ENCODE data around the gene NPB.

The NPB gene

DNA sequence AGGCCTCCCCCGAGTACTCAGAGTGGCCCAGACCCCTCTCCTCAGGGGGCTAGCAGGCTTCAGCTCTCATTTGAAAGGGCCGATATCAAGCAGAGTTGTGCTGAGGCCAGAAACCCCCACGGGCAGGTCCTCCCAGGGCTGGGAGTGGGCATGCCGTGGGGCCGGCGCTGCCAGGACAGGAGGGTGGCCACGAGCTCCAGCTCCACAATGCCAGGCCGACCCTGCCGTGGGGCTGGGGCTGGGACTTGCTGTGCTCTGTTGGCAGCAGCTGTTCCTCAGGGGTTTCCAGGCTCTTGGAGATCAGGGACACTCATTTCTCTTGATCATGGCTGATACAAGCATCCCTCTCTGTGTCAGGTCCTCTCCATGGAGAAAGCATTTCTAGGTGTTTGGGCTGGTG is 3.2 kb upstream of the NPB start:
- no peak for DNase-seq (ENCODE audit: low read depth)

DNA sequence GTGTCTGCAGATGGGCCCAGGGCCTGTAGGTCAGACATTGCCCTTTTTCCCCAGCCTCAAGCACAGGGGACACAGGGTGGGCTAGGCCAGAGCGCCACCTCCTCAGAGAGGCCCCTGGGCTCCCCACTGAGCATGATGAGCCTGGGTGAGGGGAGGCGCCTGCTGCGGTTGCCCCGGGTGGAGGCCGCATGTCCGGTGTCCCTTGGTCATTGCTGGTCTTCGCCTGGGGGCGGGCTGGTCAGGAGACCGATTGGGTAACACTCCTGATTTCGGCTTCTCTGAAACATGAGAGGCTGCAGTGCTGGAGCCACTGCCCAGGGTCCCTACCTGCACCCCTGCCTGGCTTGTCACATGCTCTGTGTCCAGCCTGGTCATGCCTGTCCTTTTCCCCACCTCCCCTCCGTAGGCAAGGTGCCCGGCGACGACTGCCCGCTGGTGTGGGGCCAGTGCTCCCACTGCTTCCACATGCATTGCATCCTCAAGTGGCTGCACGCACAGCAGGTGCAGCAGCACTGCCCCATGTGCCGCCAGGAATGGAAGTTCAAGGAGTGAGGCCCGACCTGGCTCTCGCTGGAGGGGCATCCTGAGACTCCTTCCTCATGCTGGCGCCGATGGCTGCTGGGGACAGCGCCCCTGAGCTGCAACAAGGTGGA is 2.4 kb upstream of the NPB start:
- DNase-seq (ENCODE audit: low read depth) = no peak

DNA sequence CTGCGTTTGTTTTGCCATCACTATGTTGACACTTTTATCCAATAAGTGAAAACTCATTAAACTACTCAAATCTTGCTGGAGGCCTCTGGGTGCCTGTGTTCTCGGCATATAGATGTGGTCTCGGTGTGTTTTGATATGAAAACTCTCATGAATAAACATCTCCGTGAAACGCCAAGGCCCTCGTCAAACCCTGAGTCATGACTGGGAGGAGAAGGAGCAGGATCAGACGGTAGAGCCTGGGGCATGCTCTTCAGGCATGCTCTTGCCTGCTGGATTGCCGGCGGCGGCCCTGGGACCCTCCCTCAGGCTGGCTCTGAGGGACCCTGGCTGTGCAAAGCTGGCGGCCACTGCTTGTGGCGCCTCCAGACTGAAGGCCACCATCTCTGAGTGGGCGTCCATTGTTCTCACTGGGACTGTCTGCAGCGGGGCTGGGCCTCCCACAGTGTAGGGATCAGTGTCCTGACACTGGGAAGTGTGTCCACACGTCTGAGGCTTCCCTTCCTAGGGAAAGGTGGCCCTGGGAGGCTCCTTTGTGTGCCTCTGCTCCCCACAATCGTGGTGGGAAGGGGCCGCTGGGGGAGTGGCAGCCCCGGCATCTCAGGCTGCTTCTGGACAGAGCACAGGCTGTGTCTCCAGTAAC is 1.7 kb upstream of the NPB start:
- DNase-seq (ENCODE audit: low read depth) = no peak

DNA sequence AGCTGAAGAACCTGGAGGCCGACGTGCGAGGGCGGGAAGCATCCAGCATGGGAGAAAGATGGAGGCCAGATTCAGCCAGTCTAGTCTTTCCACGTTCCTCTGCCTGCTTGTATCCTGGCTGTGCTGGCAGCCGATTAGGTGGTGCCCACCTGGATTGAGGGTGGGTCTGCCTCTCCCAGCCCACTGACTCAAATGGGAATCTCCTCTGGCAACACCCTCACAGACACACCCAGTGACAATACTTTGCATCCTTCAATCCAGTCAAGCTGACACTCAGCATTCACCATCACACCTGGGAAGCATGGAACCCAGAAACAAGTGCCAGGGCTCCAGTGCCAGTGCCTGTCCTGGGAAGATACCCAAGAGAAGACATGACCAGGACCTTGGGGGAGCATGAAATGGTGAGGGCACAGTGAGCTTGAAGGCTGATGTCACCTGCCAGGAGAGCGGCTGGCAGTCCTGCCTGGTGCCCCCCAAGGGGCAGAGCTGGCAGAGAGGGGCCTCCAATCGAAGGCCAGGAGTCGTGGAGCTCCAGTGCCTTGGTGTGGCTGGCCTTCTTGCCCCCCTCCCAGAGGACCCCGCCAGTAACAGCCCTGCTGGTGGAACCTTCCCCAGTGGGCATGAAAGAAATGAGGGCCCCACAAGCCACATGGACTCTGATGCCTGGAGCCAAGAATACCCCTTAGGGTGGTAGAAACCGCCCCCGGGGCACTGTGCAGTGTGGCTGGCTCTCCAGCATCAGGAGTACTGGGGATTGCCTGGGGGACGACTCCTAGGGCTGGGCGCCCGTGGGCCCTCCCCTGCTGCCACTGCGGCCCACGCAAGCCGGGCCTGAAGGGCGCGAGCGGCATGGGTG is 643 bp upstream of the NPB start:
- no peak for DNase-seq (ENCODE audit: low read depth)

DNA sequence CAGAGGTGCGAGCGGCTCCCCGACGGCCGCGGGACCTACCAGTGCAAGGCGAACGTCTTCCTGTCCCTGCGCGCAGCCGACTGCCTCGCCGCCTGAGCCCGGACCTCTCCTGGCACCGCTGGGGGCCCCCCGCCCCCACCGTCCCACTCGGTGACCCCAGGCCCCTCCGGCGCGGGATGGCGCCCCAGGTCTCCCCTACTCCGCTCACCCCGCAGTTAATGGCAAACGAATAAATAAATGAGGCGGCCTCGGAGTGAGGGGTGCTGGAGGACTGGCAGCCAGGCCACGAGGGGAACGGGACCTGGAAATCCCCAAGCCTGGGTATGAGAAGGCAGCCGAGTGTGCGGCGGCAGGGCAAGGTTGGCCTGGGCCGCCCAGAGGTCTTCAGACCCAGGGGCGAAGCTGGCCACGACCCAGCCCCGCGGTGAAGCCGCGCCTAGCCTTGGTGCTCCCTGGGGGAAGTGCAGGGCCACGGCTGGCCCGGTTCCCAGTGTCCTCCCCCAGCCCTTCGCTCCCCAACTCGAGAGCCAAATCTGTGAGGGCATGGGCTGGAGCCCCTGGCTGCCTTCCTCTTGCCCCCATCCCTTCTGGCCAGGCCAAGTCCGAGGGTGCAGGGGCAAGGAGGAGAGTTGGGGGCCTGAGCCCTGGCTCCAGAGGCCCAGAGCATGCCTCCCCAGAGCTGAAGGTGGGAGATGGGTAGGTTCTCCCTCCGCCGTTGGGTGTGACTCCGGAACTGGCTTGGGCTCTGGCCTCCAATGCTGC is 796 bp downstream of the NPB start:
- no peak for DNase-seq (ENCODE audit: low read depth)

DNA sequence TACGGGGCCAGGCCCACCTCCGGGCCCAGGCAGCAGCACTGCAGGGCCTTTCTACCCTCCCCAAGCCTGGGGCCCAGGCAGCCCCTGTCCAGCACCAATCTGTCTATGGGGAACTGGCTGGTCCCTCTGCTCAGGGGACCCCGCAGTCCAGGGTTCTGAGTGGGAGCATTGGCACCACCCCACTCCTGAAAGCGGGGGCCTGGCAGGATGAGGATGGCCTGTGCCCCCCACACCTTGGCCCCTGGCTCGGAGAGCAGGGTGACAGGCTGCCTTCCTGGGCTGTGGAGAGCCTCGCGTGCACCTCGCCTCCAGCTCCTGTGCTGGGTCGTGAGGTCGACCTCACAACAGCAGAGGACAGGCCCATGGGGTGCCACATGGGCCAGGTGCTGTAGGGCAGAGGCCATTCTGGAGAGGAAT is 1.4 kb downstream of the NPB start:
- DNase-seq (ENCODE audit: low read depth) = no peak

DNA sequence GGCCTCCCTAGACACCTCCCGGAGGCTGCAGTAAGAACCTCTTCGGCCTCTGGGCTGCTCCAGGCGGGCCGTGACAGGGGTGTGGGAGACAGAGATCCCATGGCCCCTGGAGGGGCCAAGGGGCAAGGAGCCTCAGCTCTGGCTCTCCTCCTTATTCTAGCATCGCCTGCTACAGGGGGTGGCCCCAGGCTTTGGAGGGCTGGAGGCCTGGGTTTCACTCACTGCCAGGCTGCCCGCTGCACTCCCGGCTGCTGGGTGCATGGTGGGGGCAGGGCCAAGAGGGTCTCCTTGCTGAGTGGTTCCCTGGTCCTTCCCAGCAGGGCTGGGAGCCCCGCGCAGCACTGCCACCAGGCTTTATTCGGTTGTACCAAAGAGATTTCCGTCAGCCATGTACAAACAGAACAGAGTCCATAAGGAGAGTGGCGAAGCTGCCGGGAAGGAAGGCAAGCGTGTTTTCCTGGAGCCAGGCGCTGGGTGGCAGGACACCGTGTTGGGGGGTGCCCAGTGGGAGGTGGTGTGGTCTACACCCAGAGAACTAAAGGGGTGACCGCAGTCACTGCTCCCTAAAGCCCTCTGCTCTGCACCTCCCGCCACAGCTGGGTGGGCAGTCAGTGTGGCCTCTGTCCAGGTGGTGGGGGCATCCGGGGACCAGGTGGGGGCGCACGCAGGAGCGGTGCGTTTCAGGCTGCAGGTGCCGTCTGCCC is 2.0 kb downstream of the NPB start:
- DNase-seq (ENCODE audit: low read depth) = no peak

DNA sequence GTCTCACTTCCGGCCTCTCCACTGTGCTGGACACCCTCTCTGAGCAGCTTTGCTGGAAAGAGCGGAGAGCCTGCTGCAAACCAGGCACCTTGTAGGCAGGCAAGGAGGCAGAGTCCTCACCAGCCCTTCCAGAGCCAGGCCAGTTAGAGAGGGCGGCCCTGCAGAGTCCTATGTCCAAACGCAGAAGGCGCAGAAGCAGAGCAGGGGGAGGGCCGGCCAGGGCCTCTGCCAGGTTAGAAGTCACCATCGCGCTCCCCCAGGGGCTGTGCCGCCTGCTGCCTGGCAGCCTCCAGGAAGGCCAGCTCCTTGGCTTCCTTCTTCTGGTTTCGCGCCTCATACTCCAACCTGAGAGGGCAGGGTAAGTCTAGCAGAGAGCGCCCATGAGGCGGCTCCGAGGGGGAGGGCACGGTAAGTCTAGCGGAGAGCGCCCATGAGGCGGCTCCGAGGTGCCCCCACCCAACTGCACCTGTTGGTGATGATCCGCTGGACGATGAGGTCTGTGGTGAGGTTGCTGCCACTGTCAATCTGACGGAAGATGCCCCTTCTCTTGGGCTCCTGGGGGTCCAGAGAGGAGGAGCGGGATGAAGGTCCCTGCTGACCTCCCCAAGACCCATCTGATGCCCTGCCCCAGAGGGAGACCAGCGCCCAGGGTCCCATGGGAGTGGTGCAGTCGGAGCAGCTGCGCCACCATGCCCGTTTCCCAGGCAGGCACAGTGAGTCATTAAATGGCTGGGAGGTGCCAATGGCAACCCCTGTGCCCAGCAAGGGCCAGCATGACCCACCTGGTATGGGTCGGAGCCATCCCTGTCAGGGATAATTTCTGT is 2.8 kb downstream of the NPB start:
- no peak for DNase-seq (ENCODE audit: low read depth)

DNA sequence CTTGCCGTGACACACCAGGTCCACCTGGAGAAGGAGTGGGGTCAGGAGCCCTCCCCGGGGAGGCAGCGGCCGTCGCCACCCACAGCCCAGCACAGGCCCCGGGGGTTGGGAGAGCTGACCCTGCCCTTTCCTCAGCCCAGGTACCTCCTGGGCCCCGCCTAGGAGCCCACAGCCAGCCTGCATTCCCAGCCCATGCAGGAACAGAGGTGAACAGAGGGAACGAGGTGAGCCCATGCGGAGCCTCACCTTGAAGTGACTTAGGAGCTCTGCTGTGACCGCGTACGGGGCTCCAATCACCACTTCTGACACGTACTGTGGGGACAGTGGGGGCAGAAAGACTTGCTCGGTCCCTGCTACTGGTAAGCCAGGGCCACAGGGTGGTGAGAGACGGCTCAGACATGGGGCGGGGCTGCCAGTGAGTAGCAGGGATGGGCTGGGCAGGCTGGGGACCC is 3.4 kb downstream of the NPB start:
- no peak for DNase-seq (ENCODE audit: low read depth)

DNA sequence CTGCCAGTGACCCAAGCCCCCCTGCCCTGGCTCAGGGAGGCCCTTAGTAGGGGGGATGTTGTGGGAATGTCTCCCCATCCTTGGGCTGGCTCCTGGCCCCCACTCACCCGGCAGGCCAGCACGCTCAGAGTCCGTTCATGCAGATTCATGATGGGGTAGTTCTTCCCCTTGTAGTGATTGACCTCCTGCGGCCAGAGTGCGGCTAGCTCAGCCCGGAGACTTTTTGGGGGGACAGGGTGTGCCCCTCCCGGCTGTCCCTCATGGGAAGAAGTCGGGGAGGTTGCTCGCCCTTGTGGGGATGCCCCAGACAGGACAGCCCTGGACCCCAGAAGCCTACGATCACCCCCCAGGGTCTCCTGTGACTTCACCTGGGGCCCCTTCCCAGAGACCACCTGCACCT is 4.0 kb downstream of the NPB start:
- DNase-seq (ENCODE audit: low read depth) = no peak

DNA sequence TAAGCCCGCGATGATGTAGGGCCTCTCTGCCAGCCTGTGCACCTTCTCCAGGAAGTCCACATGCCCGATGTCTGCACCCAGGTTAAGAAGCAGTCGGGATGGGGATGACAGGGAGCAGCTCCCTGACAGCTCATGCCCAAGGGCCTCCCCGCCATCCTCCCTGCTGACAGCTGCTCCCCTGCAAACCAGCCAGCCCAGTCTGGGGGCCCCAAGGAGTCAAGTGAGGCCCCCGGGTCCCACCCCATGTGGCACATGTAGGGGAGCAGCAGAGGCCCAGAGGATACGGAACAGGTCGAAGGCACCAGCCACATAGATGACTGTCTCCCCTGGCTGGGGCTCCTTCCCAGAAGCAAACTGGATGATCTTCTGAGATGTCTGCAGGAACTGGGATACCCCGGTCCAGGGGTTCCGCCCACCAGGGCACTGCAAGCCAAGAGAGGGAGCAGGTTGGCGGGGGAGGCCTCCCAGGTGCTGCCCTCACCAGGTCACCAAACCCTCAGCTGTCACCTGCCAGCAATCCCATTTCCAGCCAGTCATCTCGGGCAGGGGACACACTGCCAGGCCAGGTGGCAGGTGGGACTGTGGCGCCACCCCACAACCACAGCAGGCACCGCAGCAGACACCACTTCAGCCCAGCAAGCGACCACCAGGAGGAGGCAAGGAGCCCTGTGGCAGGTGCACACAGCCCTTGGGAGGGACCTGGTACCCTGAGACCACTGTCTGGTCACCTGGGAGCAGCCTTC is 4.6 kb downstream of the NPB start:
- DNase-seq (ENCODE audit: low read depth) = no peak

DNA sequence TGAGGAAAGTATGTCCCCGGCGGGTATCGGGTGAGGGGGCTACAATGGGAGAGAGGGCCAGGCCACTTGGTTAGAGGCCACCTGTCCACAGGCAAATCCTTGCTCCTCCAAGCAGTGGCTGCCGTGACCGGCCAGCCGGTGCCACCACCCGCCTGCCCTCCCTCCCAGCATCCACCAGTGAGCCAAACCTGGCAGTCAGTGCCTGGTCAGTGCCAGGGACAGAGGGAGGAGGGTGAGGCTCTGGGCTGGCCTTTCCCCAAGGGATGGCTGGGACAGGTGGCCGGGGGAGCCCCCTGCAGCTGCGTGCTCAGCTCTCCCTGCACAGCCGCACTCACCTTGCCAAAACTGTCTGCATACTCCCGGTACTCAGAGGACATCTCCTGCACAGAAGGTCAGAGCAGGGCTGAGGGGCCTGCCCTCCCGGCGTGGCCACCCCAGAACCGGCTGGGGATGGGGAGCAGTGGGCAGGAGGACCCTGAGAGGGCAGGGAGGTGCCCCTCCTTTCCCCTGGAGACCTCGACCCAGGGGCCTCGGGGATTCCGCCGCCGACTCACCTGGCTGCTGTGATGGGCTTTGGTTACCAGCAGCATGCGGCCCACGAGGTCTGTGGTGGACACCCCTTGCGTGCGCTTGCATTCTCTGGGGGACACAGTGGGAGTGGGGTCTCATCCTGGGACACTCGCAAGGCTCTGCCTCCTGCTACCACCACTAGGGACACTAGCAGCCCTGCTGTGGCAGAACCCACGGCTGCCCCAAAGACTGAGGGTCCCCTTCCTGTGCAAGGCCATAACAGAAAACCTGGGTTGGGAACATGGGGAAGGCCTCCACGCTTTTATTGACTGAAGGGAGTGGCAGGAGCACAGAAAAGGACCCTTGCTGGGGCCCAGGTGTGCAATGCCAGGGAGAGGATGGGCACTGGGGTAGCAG is 5.4 kb downstream of the NPB start:
- no peak for DNase-seq (ENCODE audit: low read depth)

DNA sequence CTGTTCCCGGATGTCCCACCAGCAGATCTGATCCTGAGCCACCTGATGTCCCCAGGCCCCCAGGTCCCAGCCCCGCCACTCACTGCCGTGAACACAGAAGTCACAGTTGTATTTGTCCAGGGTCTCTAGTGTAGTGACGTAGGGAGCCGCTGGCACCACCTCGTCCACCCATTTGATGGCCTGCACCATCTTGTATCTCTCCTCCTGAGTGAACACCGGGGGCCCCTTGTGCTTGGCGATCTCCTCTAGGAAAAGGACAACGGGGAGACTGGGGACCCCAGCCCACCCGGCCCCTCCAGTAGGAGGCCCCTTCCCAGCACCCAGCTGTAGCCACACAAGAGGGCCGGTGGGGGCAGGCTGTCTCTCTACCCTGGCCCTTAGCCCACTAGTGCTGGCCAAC is 6.8 kb downstream of the NPB start:
- DNase-seq (ENCODE audit: low read depth) = no peak

DNA sequence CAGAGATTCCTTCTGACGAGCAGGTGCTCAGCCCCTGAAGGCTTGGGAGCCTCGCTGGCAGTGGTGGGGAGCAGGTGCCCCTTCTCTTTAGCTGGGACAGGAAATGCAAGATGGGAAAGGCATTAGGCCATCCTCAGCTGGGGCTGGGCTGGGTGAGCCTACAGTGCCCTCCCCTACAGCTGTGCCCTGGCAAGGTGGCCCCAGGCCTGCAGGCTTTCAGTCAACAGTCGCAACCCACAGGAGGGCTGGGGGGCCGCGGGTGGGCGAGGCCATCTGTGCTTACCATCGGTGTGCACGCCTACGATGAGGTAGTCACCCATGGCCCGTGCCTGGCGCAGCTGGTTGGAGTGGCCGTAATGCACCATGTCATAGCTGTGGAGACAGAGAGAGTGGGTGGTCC is 7.2 kb downstream of the NPB start:
- DNase-seq (ENCODE audit: low read depth) = no peak

DNA sequence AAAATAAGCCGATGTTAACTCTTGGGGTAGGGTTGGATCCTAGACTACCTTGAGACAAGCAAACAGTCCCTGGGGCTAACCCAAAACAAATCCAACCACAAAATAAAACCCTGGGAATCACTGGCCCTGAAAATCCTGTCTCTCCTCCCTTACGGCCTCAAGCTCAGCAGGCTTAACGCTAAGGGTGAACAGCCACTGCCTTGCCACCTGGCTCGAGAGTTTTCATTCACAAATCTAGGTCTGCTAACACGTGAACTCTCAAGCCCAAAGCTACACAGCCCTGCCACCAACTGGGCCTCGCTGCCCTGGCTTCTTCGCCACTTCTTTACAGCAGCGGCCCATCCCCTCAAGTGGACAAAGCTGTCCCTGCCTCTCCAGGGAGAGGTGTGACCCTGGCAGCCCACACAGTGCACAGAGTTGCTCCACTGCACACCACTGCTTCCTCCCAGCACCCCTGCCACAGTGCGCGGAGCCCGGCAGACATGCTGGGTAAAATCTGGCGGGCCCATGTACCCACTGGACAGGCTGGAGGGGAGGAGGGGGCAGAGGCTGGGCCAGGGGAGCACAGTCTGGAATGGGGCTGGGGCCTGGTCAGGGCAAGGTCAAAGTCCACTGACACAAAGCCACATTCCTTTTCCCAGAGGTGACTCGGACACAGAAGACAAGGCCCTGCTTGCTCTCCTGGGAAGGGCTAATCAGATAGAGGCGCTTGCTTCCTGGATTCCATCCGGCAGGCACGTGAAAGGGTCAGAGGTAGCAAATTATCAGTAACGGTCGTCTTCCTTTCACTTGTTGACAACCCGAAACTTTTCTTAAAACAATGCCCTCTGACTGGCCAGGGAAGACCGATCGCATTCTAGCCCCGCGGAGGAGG is 8.2 kb downstream of the NPB start:
- DNase-seq (ENCODE audit: low read depth) = no peak

DNA sequence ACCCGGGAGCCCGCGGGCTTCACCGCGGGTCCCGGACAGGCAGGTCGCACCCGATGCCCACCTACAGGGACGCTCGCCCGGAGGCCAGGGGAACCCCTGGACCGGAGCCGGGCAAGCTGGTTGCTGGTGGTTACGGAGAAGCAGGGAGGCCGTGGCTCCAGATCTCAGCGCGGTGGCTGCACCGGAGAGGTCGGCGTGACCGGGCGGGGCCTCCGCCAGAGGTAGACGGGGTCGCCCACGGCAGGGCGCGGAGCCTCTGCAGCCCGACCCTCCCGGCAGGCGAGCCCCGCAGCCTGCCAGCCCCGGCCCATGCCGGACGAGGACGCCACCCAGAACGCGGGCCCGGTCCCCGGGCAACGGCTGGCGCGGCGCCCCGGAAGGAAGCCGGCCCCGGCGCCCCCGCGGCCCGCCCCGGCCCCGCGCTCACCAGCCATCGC is 8.8 kb downstream of the NPB start:
- DNase-seq (ENCODE audit: low read depth) = no peak

DNA sequence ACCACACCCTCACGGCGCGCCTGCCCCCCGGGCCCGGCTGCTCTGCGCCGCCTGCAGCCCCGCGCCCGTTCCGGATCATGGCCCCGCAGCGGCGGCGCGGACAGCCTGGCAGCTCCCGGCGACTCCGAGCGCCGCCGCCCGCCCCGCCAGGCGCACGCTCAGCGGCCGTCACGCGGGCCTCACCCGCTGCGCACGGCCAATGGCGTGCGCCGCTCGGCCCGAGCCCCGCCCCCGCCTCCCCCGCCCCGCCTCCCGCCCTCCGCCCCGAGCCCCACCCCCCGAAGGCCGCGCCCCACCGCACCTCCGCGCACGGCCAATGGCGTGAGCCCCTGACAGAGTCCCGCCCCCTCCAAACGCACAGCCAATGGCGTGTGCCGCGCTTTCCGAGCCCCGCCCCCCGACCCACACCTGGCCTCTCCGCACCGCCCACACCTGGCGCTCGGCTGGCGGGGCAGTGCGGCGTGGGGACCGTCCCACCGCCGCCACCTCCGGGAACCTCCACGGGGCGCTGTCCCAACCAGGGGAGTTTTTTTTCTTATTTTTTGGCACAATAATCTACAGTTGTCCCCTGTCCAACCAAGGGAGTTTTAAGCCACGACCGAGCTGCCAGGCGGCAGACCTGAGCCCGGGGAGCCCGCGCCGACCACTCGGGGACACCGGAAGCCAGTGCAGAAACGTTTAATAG is 9.4 kb downstream of the NPB start, which contains the start of gene PCYT2:
Gene PCYT2, minus strand, starts transcription at position 123 of the 685 bp plus-strand sequence. Its CDS starts 44 bp downstream, at position 79.
- DNase-seq (ENCODE audit: low read depth) = peak; percentile 79

Data from fibroblast of gingiva (primary cell).